GM18870 (cell line): Measurements from ENCODE around the gene IGHMBP2.

ENCODE experiments used
- ATAC-seq: cut with Tn5 transposase; IDR thresholded peaks from one replicate; pipeline ENCODE4 v1.9.1; 2021; ENCODE audit warnings: moderate library complexity; ENCODE audit not compliant: unreplicated experiment

Gene IGHMBP2

DNA sequence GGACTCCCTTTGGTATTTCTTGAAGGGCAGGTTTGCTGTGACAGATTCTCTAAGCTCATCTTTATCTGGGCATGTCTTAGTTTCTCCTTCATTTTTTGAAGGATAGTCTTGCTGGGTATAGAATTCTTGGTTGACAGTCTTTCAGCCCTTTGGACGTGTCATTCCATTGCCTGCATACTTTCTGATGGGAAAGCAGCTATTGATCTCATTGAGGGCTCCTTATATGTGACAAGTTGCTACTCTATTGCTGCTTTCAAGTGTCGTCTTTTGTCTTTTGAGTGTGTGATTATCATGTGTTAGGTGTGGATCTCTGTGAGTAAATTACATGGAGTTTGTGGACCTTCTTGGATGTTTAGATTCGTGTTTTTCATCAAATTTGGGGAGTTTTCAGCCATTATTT, 21.9 kb downstream of the IGHMBP2 start:
- no peak for ATAC-seq

DNA sequence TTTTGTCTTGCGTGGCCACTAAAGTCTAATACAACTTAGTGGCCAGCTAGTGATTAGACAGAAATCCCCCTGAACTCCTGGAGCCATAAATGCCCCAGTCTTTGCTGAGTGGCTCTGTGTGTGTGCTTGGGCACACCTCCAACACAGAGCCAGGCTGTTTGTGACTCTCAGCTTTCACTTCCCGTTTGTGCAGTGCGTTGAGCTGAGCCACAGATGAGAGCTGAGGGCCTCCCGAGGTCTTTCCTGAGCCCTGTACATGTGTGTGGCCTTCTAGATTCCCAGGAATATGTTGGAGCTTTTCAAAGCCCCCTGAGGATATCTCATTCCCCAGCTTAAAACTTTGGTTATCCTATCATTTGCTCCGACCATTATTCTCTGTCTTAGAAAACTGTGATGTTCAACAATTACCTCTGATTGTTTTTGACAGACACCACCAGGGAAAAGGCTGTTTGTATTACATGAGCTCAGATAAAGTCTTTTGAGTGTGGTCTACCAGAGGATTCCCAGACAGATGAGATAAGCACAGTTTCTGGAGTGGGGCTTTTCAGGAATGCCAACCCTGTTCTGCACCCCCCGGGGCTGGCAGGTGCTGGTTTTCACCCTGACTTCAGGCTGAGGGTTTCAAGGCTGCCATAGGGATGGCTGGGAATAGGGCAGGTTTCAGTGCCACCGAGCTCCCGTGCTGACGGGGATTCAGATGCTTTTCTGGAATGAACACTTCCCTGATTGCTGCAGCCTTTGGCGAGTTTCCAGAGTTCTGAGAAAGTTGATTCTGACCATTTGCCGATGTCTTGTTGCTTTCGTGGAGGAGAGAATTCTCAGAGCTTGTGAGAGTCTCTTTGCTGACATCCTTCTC, 23.8 kb downstream of the IGHMBP2 start:
- ATAC-seq, result no peak

DNA sequence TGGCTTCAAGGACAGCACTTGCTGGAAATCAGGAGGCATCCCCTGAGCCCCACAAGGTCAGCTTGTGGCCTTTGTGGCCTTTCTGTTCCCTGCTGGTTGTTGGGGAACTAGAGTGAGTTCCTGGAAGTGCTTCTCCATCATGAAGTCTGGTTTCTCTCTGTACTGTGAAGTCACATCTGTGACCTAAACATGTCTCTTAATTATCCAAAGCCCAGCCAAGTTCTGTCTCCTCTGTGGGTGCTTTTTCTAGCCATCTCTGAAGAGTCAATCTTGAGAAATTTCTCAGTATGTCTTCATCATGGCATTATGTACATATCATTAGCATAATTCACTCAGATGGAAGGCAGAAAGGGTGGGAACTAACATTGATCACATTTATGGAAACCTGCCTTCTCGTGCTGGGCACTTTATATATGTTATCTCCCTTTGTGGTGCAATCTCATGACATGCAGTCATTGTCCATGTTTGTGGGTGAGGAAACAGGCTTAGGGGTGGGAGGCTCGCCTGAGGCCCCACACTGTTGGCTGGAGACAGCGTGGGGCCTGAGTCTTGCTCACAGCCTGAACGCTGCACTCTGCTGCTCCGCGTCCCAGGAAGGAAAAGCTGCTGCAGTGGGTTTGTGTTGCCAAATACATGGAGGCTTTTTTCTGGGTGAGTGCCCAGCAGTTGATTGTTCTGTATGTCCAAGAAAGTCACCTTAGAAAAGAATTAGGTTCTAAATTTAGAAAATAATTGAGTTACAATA, 24.6 kb downstream of the IGHMBP2 start:
- no peak for ATAC-seq

DNA sequence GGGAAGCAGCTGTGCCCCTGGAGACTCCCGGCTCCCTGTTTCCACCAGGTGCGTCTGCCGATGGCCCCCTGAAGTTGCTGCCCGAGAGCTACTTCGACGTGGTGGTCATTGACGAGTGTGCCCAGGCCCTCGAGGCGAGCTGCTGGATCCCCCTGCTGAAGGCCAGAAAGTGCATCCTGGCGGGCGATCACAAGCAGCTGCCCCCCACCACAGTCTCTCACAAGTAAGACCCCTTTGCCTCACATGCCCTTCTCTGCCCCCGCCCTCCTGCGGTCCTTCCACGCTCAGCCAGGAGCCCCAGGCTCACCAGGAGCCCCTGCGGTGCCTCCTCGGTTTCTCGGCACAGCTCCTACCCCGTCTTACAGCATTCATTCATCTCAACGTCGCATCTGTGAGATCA, 25.4 kb downstream of the IGHMBP2 start:
- no peak for ATAC-seq

DNA sequence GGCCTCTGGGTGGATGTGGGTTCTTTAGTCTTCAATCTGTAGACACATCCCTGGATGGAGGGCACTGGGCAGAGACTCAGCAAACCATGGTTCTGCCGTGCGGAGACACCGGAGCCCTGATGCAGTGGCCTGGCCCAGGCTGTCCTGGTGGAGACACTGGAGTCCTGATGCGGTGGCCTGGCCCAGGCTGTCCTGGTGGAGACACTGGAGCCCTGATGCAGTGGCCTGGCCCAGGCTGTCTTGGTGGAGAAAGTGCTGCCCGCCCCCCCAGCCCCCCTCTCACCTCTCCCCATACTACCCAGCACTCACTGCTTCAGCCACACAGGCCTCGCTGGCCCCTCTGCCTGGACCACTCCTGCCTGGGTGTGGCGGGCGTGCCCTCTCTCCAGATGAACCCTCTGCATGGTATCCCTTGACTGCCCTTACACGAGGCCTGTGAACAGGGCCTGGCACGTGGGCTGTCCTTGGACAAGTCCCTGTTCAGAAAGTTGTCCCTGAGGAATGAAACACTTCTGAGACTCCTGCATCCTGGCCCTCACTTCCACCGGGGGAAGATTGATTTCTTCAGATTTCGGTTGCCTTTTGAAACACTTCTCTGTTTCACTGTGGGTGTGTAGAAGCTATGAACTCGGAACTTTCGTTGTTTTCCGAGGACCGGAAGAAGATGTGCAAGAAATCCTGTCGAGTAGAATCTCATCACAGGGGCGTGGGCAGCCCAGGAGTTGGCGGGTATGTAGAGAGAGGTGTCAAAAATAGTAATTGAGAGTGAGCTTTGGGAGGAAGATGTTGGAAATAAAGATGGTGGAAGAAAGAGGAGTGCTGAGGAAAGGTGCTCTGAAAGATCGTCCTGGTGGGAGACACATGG, 26.2 kb downstream of the IGHMBP2 start:
- no peak for ATAC-seq

DNA sequence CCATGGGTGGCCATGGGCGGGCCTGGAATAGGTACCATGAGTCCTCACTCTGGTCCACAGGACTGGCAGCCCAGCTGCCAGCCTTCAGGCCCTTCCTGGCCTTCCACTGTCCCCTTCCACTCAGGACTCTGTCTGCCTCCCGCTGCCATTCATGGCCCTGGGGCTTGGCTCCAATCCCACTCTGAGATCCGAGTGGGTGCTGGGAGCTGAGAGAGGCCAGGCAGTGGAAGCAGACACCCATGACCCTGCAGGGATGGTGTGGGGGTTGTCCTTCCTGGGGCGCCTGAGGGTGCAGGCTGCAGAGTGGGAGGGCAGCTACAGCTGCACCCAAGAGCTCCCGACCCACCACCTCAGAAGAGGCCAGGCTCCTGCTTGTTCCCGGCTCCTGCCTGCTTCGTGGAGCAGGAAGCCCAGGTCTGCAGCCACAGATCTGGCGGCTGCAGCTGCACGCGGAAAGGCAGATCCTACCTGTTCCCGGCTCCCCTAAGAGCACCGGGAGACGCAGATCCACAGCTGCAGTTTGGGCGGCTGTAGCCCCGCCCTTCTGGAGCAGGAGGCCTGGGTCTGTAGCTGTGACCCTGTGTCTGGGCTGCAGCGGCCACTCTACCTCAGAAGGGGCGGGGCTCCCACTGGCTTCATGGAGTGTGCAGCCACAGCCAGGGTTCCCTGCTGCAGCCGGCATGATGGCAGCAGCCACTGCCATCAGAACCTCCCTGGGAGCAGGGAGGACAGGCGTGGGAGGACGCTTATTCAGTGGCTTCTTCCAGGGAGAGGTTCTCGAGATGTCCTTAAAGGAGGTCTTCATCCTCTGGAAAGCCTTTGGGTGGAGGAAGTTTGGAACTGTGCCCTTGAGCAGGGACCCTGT, 27.5 kb downstream of the IGHMBP2 start:
- ATAC-seq, result no peak

DNA sequence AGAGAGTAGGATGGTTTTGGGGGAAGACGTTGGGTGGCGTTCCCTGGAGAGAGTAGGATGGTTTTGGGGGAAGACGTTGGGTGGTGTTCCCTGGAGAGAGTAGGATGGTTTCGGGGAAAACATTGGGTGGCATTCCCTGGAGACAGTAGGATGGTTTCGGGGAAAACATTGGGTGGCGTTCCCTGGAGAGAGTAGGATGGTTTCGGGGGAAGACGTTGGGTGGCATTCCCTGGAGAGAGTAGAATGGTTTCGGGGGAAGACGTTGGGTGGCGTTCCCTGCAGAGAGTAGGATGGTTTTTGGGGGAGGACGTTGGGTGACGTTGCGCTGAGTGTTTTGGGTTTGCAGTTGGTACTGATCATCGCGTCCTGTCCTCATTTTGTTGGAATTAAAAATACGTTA, 28.2 kb downstream of the IGHMBP2 start:
- ATAC-seq, result no peak

DNA sequence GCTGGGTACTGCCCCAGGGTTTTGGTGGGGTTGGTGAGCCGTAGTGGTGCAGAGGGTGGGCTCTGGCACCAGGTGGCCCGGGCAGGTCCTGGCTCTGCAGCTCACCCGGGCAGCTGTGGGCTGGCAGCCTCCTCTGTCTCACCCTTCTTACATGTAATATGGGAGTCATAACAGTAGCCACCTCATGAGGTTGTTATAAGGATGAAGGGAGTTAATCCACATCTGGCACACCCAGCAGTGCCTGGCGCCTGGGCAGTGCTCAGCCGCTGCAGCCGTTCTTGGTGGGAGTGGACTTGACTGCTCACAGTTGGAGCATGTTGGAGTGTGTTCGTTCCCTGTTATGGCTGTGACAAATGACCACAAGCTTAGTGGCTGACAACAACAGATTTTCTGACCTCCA, 28.7 kb downstream of the IGHMBP2 start:
- ATAC-seq, result no peak

DNA sequence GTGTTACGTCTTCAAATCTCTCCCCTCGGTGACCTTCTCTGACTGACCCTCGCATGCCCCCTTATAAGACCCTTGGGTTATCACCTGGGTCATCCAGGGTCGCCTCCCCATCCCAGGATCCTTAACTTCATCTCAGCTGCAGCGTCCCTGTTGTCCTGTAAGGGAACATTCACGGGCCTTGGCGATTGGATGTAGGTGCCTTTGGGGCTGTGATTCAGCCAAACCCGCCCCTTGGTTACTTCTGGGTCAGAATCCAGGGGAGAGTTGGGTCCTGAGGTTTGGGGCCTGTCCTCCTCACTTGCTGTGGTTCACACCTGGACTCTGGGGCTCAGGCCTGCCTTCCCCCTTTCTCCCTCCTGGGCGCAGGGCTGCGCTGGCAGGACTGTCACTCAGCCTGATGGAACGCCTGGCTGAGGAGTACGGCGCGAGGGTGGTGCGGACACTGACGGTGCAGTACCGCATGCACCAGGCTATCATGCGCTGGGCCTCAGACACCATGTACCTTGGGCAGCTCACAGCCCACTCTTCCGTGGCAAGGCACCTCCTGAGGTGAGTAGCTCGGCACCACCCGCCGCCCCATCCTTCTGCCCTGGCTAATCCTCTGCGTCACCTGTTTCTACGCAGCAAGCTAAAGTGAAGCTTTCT, 29.4 kb downstream of the IGHMBP2 start:
- ATAC-seq, result no peak

DNA sequence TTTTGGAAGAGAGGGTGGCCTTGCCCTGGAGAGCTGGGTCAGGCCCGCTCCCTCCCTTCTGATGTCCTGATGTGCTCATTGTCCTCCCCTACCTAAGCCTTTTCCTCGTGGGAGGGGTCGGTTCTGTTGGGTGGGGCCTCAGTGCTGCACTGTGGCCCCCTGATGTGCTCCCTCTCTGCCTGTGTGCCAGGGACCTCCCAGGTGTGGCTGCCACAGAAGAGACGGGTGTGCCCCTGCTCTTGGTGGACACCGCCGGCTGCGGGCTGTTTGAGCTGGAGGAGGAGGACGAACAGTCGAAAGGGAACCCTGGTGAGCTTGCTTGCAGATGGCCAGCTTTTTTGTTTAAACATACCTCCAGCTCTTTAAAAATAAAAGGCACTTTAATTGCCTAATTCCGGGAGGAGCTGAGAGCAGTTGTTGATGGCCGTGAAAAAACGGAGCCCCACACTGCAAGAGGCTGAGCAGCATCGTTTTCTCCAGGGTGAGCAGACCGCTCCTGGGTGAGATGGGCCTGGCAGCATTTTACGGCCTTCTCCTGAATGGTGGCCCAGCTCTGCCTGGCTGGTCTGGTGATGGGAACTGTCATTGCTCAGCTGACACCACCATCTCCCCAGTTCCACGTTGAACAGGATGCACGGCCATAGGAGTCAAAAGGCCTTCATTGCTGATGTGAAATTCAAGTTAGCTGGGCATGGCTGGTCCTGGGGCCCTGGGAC, 30.1 kb downstream of the IGHMBP2 start:
- no peak for ATAC-seq

DNA sequence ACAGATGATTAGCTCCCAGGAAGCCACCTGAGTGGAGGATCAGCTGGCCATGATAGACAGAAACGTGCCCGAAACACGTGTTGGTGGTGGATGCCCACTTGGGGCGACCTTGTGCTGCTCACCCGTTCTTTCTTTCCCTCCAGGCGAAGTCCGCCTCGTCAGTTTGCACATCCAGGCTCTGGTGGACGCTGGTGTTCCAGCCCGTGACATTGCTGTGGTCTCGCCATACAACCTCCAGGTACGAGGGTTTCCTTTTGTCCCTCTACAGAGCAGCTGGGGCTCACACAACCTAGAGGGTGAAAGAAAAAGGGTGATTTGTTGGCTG, 30.6 kb downstream of the IGHMBP2 start:
- ATAC-seq, result no peak

DNA sequence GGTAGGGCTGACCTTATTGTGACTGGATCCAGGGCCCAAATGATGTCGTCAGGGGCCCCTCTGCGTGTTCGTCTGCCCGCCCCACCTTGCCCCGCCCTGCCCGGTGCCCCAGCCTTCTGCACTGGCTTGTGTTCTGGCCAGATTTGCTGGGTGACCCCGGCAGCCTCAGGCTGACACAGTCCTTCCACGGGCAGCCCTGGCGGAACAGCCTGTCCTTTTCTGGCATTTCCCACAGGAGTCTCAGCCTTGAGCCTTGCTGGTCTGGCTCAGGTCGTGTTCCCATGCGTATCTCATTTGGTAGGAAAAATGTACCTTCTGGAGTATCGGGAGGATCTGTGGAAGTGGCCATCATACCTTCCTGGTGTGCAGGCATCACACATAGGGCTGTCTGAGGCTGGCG, 31.0 kb downstream of the IGHMBP2 start:
- ATAC-seq, result no peak

DNA sequence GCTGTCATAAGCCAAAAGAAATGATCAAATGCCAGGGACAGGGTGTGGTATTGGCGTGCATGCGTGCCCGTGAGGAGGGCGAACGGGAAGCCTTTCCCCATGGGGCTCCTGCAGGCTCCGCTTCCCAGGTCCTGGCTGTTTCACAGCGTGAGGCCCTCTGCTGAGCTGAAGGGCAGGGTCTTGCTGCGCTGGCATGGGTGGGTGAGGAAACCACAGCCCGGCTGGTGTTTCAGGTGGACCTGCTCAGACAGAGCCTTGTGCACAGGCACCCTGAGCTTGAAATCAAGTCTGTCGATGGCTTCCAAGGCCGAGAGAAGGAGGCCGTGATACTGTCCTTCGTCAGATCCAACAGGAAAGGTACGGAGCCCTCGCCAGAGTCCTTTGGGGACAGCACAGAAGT, 31.4 kb downstream of the IGHMBP2 start:
- ATAC-seq, result no peak

DNA sequence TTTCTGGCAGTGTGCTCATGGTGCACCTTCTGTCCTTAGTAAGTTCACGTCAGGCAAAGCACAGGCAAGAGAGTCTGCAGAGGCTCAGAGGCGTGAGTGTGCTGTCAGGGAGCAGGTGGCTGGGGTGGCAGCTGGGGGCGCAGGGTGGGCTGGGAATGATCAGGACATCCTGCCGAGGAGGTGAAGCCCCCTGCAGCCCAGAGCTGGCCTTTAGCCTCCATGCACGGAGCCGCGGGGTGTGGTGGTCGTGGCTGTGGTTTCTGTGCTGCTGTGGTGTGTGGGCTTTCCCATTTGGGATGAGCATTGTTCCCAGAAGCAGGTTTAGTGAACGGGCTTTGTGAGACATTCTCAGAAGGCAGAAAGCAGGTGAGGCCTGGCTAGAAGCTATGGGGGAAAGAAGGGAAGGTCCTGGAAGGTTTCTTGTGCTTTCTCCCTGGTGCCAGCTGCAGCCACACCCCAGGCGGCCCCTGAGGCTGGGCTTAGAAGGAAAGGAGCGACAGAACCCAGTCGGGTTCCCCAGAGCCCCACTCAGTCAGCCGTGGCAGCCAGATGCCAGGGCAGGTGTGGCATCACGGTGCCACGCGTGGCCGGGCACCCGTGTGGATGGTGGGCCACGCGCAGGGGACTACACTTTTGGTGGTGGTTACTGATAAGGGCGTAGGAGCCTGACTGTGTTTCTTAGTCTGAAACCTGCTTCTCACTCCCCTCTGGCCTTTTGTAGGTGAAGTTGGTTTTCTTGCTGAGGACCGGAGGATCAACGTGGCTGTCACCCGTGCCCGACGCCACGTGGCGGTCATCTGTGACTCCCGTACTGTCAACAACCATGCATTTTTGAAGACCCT, 32.0 kb downstream of the IGHMBP2 start:
- ATAC-seq, result no peak

DNA sequence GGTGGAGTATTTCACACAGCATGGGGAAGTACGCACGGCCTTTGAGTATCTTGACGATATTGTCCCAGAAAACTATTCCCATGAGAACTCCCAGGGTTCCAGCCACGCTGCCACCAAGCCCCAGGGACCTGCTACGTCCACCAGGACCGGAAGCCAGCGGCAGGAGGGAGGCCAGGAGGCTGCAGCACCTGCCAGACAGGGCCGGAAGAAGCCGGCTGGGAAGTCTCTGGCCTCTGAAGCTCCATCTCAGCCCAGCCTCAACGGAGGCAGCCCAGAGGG, 32.6 kb downstream of the IGHMBP2 start:
- no peak for ATAC-seq

DNA sequence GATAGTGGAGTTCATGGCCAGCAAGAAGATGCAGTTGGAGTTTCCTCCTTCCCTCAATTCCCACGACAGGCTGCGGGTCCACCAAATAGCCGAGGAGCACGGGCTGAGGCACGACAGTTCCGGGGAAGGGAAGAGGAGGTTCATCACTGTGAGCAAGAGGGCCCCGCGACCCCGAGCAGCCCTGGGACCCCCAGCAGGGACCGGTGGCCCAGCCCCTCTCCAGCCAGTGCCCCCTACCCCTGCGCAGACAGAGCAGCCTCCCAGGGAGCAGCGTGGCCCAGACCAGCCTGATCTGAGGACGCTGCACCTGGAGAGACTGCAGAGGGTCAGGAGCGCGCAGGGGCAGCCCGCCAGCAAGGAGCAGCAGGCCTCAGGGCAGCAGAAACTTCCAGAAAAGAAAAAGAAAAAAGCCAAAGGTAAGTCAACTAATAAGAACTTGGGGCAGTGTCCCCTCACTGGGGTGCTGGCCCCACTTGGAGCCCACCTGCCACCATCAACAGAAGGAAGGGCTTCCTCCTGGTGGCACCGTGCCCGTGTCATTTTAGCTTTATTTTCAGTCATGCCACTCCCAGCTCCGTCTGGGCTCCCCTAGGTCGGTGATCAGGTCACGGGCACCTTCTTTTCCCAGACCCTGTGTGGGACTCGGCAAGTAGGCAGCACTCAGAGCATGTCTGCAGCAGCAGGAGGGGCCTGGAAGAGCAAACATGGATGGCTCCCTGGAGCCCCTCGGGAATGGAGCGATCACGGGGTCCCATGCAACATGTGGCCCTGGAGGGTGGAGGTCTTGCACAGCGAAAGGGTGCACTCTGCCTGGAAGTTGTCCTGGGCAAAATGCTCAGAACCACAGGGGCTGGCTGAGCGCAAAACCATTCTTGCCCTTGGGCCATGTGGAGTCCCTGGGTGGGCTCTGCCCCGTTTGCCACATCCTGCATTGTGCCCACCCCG, 33.3 kb downstream of the IGHMBP2 start:
- ATAC-seq, result no peak

DNA sequence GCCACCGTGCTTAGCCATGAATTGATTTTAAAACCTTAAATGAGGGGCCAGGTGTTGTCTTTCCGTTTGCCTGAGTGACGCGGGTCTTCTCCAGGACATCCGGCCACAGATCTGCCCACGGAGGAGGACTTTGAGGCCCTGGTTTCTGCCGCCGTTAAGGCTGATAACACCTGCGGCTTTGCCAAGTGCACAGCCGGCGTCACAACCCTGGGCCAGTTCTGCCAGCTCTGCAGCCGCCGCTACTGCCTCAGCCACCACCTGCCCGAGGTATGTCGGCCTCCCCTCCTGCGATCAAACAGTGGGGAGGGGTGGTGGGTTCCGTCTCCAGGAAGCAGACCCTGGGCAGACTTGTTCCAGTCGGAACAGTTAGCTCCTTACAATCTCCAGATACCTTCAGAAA, 34.4 kb downstream of the IGHMBP2 start:
- ATAC-seq, result no peak
